GM23338 (cell line): ENCODE results near the gene RXFP3. TPM values are rescaled to one million over a fixed set of nuclear protein-coding genes. Genes with fewer than 3 reads are reported as not detected.

Source experiments
- ATAC-seq: fragments of 200-7000 bp; cut with Tn5 transposase; 3 replicates; pipeline ENCODE4 v1.9.1; 2020
- DNase-seq: peaks from one replicate; pipeline ENCODE4 v3.0.0-alpha.2; 2015; ENCODE audit warnings: low spot score
- H2AFZ ChIP-seq: fragments of 200-600 bp; sonication (generic); 2 replicates; pipeline ENCODE4 v1.8.0; 2016; ENCODE audit warnings: antibody characterized with exemption, mild to moderate bottlenecking, moderate library complexity
- H3F3A ChIP-seq: fragments of 200-600 bp; sonication (generic); replicated peaks from 2 replicates; pipeline ENCODE4 v1.8.0; 2017; ENCODE audit warnings: antibody characterized with exemption, mixed run types, low read depth
- H3K27ac ChIP-seq: fragments of 200-600 bp; sonication (generic); 2 replicates; pipeline ENCODE4 v1.6.1; 2016; ENCODE audit warnings: low read depth
- H3K27me3 ChIP-seq: fragments of 200-600 bp; sonication (generic); 2 replicates; pipeline ENCODE4 v1.8.0; 2016; ENCODE audit warnings: mild to moderate bottlenecking, mixed run types, moderate library complexity; ENCODE audit not compliant: insufficient read depth
- H3K36me3 ChIP-seq: fragments of 200-600 bp; sonication (generic); 2 replicates; pipeline ENCODE4 v1.8.0; 2016; ENCODE audit warnings: mild to moderate bottlenecking; ENCODE audit not compliant: insufficient read depth
- H3K4me1 ChIP-seq: fragments of 200-600 bp; sonication (generic); 2 replicates; pipeline ENCODE4 v1.8.0; 2016; ENCODE audit warnings: mild to moderate bottlenecking, moderate library complexity; ENCODE audit not compliant: insufficient read depth
- H3K4me2 ChIP-seq: fragments of 200-600 bp; sonication (generic); 2 replicates; pipeline ENCODE4 v1.7.1; 2017; ENCODE audit warnings: mixed run types
- H3K4me3 ChIP-seq: fragments of 200-600 bp; sonication (generic); 2 replicates; pipeline ENCODE4 v1.6.1; 2016; ENCODE audit warnings: mixed run types
- H3K79me2 ChIP-seq: fragments of 200-600 bp; sonication (generic); replicated peaks from 2 replicates; pipeline ENCODE4 v1.8.0; 2017; ENCODE audit warnings: mild to moderate bottlenecking; ENCODE audit not compliant: insufficient read depth
- H3K9me2 ChIP-seq: fragments of 200-600 bp; sonication (generic); 2 replicates; pipeline ENCODE4 v1.8.0; 2017; ENCODE audit not compliant: insufficient read depth
- H4K20me1 ChIP-seq: fragments of 200-600 bp; sonication (generic); replicated peaks from 2 replicates; pipeline ENCODE4 v1.8.0; 2017; ENCODE audit warnings: mild to moderate bottlenecking; ENCODE audit not compliant: insufficient read depth
- H3K27ac Mint-ChIP-seq: 2 replicates; pipeline ENCODE4 v1.8.0; 2020; ENCODE audit warnings: inconsistent platforms, mild to moderate bottlenecking, moderate library complexity, mixed read lengths
- H3K27me3 Mint-ChIP-seq: 3 replicates; pipeline ENCODE4 v1.8.0; 2022; ENCODE audit warnings: low read depth, mild to moderate bottlenecking, moderate library complexity, mixed read lengths, inconsistent platforms; ENCODE audit not compliant: insufficient read depth, poor library complexity
- H3K36me3 Mint-ChIP-seq: 3 replicates; pipeline ENCODE4 v1.8.0; 2021; ENCODE audit warnings: low read depth, mild to moderate bottlenecking, inconsistent platforms, moderate library complexity, mixed read lengths
- H3K4me1 Mint-ChIP-seq: 3 replicates; pipeline ENCODE4 v1.8.0; 2020; ENCODE audit warnings: mild to moderate bottlenecking, inconsistent platforms, mixed read lengths
- H3K4me3 Mint-ChIP-seq: 3 replicates; pipeline ENCODE4 v1.8.0; 2021; ENCODE audit warnings: moderate library complexity, mild to moderate bottlenecking, inconsistent platforms, mixed read lengths
- H3K9me3 Mint-ChIP-seq: 3 replicates; pipeline ENCODE4 v1.8.0; 2020; ENCODE audit warnings: moderate library complexity, mild to moderate bottlenecking, inconsistent platforms, mixed read lengths
- CREB1 ChIP-seq: fragments of 250-450 bp; sonication (Bioruptor Pico); IDR thresholded peaks from 2 replicates; pipeline ENCODE4 v1.5.0; 2020; ENCODE audit warnings: low read depth, mild to moderate bottlenecking, moderate library complexity
- EZH2 ChIP-seq: fragments of 200-600 bp; sonication (generic); IDR thresholded peaks from one replicate; pipeline ENCODE4 v1.8.0; 2017; ENCODE audit warnings: antibody characterized with exemption, mild to moderate bottlenecking, low read depth; ENCODE audit not compliant: unreplicated experiment
- EZH2phosphoT487 ChIP-seq: fragments of 200-600 bp; sonication (generic); IDR thresholded peaks from one replicate; pipeline ENCODE4 v1.8.1; 2018; ENCODE audit warnings: antibody characterized with exemption; ENCODE audit not compliant: unreplicated experiment
- JUNB ChIP-seq: IDR thresholded peaks from one replicate; pipeline ENCODE4 v1.6.1; 2016; ENCODE audit warnings: antibody characterized with exemption; ENCODE audit not compliant: unreplicated experiment
- NANOG ChIP-seq: IDR thresholded peaks from 2 replicates; pipeline ENCODE4 v1.6.1; 2016; ENCODE audit warnings: antibody characterized with exemption, borderline replicate concordance
- POLR2AphosphoS5 ChIP-seq: IDR thresholded peaks from 2 replicates; pipeline ENCODE4 v1.6.1; 2016; ENCODE audit warnings: antibody characterized with exemption, low read depth
- STAT1 ChIP-seq: IDR thresholded peaks from one replicate; pipeline ENCODE4 v1.6.1; 2016; ENCODE audit warnings: antibody characterized with exemption; ENCODE audit not compliant: unreplicated experiment
- ZNF114 ChIP-seq: fragments of 250-450 bp; sonication (Bioruptor Pico); IDR thresholded peaks from 2 replicates; pipeline ENCODE4 v1.5.0; 2020; ENCODE audit warnings: mild to moderate bottlenecking, moderate library complexity
- ZNF331 ChIP-seq: fragments of 250-450 bp; sonication (Bioruptor Pico); IDR thresholded peaks from 2 replicates; pipeline ENCODE4 v1.5.0; 2020; ENCODE audit warnings: low read depth, mild to moderate bottlenecking, moderate library complexity
- polyA plus RNA-seq: library from polyadenylated mRNA; unstranded; fragments of >200 nt; fragmentation: Nextera tagmentation; extraction: Ambion mirVana; gene quantifications from 2 replicates; pipeline ENCODE4 v1.2.1, GENCODE V29; 2016
- total RNA-seq: library from RNA; depleted of rRNA; stranded (reverse); fragments of >200 nt; shearing (Covaris generic); gene quantifications from 2 replicates; pipeline ENCODE4 v1.2.3, GENCODE V29; 2014
- TF ChIP-seq, protein P1 (sequence below): fragments of 250-450 bp; sonication (Bioruptor Pico); IDR thresholded peaks from 2 replicates; pipeline ENCODE4 v1.5.0; 2020; ENCODE audit warnings: mild to moderate bottlenecking, moderate library complexity
- TF ChIP-seq, protein P2 (sequence below): IDR thresholded peaks from one replicate; pipeline ENCODE4 v1.6.1; 2018; ENCODE audit warnings: antibody characterized with exemption; ENCODE audit not compliant: unreplicated experiment
- TF ChIP-seq, protein P3 (sequence below): IDR thresholded peaks from 2 replicates; pipeline ENCODE4 v1.6.1; 2016; ENCODE audit warnings: antibody characterized with exemption
- TF ChIP-seq, protein P4 (sequence below), 2 experiments: fragments of 200-600 bp in 1 of 2; sonication (generic) in 1 of 2; conservative IDR thresholded peaks; 2 replicates each; pipeline versions ENCODE4 v1.5.1 to v1.6.1; 2016 to 2017; ENCODE audit warnings: antibody characterized with exemption in 2 of 2, low read depth in 2 of 2, mild to moderate bottlenecking in 2 of 2, moderate library complexity in 1 of 2

The RXFP3 gene
- total and polyA plus RNA-seq, 2 experiments from 2014 or later = not detected

DNA sequence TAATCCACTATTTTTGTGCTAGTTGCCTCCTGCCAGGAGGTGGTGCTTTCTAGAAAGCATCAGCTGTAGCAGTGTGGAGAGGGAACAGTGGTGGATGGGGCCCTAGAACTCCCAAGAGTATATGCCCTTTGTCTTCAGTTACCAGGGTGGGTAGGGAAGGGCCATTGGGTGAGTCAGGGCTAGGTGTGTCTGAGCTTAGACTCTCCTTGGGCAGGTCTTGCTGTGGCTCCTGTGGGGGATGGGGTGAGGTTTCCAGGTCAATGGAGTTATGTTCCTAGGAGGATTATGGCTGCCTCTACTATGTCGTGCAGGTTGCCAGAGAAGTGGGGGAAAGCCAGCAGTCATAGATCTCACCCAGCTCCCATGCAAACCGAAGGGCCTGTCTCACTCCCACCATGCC is 33.1 kb upstream of the RXFP3 start:
- peaks cover 29% of the 10 kb centered on the region for H3K36me3 Mint-ChIP-seq
- no peak overlapping the region for H3K27ac Mint-ChIP-seq
- no peak for DNase-seq
- Histone ChIP-seq H3K79me2 (no peaks in the 10 kb centered on the region), H3K4me3 (no peak overlapping the region), H3F3A (no peaks in the 10 kb centered on the region), H3K27me3 (no peaks in the 10 kb centered on the region), H3K36me3 (0 out of 2 replicates have a peak, but pooled peaks cover 14% of the 10 kb centered on the region), H3K27ac (no peak overlapping the region), H3K9me2 (peaks cover 2% of the 10 kb centered on the region; the same call in 1 of the 2 replicates), H2AFZ (no peak overlapping the region), H3K4me1 (no peaks in the 10 kb centered on the region), H3K4me2 (no peak overlapping the region), H4K20me1 (no peaks in the 10 kb centered on the region)
- H3K9me3 Mint-ChIP-seq = peaks cover 38% of the 10 kb centered on the region
- H3K4me3 Mint-ChIP-seq = no peak overlapping the region
- TF ChIP-seq POLR2AphosphoS5 (no peak), NANOG (no peak), CREB1 (no peak), EZH2 (no peak), STAT1 (no peak), JUNB (no peak), ZNF331 (CRISPR knock-in tag) (no peak), EZH2phosphoT487 (no peak), ZNF114 (no peak)
- TF ChIP-seq, protein P1, sequence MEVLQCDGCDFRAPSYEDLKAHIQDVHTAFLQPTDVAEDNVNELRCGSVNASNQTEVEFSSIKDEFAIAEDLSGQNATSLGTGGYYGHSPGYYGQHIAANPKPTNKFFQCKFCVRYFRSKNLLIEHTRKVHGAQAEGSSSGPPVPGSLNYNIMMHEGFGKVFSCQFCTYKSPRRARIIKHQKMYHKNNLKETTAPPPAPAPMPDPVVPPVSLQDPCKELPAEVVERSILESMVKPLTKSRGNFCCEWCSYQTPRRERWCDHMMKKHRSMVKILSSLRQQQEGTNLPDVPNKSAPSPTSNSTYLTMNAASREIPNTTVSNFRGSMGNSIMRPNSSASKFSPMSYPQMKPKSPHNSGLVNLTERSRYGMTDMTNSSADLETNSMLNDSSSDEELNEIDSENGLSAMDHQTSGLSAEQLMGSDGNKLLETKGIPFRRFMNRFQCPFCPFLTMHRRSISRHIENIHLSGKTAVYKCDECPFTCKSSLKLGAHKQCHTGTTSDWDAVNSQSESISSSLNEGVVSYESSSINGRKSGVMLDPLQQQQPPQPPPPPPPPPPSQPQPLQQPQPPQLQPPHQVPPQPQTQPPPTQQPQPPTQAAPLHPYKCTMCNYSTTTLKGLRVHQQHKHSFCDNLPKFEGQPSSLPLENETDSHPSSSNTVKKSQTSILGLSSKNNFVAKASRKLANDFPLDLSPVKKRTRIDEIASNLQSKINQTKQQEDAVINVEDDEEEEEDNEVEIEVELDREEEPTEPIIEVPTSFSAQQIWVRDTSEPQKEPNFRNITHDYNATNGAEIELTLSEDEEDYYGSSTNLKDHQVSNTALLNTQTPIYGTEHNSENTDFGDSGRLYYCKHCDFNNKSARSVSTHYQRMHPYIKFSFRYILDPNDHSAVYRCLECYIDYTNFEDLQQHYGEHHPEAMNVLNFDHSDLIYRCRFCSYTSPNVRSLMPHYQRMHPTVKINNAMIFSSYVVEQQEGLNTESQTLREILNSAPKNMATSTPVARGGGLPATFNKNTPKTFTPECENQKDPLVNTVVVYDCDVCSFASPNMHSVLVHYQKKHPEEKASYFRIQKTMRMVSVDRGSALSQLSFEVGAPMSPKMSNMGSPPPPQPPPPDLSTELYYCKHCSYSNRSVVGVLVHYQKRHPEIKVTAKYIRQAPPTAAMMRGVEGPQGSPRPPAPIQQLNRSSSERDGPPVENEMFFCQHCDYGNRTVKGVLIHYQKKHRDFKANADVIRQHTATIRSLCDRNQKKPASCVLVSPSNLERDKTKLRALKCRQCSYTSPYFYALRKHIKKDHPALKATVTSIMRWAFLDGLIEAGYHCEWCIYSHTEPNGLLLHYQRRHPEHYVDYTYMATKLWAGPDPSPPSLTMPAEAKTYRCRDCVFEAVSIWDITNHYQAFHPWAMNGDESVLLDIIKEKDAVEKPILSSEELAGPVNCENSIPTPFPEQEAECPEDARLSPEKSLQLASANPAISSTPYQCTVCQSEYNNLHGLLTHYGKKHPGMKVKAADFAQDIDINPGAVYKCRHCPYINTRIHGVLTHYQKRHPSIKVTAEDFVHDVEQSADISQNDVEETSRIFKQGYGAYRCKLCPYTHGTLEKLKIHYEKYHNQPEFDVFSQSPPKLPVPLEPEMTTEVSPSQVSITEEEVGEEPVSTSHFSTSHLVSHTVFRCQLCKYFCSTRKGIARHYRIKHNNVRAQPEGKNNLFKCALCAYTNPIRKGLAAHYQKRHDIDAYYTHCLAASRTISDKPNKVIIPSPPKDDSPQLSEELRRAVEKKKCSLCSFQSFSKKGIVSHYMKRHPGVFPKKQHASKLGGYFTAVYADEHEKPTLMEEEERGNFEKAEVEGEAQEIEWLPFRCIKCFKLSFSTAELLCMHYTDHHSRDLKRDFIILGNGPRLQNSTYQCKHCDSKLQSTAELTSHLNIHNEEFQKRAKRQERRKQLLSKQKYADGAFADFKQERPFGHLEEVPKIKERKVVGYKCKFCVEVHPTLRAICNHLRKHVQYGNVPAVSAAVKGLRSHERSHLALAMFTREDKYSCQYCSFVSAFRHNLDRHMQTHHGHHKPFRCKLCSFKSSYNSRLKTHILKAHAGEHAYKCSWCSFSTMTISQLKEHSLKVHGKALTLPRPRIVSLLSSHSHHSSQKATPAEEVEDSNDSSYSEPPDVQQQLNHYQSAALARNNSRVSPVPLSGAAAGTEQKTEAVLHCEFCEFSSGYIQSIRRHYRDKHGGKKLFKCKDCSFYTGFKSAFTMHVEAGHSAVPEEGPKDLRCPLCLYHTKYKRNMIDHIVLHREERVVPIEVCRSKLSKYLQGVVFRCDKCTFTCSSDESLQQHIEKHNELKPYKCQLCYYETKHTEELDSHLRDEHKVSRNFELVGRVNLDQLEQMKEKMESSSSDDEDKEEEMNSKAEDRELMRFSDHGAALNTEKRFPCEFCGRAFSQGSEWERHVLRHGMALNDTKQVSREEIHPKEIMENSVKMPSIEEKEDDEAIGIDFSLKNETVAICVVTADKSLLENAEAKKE (CRISPR knock-in tag) = no peak
- TF ChIP-seq, protein P2, sequence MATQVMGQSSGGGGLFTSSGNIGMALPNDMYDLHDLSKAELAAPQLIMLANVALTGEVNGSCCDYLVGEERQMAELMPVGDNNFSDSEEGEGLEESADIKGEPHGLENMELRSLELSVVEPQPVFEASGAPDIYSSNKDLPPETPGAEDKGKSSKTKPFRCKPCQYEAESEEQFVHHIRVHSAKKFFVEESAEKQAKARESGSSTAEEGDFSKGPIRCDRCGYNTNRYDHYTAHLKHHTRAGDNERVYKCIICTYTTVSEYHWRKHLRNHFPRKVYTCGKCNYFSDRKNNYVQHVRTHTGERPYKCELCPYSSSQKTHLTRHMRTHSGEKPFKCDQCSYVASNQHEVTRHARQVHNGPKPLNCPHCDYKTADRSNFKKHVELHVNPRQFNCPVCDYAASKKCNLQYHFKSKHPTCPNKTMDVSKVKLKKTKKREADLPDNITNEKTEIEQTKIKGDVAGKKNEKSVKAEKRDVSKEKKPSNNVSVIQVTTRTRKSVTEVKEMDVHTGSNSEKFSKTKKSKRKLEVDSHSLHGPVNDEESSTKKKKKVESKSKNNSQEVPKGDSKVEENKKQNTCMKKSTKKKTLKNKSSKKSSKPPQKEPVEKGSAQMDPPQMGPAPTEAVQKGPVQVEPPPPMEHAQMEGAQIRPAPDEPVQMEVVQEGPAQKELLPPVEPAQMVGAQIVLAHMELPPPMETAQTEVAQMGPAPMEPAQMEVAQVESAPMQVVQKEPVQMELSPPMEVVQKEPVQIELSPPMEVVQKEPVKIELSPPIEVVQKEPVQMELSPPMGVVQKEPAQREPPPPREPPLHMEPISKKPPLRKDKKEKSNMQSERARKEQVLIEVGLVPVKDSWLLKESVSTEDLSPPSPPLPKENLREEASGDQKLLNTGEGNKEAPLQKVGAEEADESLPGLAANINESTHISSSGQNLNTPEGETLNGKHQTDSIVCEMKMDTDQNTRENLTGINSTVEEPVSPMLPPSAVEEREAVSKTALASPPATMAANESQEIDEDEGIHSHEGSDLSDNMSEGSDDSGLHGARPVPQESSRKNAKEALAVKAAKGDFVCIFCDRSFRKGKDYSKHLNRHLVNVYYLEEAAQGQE = no peak
- TF ChIP-seq, protein P3, sequence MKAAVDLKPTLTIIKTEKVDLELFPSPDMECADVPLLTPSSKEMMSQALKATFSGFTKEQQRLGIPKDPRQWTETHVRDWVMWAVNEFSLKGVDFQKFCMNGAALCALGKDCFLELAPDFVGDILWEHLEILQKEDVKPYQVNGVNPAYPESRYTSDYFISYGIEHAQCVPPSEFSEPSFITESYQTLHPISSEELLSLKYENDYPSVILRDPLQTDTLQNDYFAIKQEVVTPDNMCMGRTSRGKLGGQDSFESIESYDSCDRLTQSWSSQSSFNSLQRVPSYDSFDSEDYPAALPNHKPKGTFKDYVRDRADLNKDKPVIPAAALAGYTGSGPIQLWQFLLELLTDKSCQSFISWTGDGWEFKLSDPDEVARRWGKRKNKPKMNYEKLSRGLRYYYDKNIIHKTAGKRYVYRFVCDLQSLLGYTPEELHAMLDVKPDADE = no peak
- TF ChIP-seq, protein P4, sequence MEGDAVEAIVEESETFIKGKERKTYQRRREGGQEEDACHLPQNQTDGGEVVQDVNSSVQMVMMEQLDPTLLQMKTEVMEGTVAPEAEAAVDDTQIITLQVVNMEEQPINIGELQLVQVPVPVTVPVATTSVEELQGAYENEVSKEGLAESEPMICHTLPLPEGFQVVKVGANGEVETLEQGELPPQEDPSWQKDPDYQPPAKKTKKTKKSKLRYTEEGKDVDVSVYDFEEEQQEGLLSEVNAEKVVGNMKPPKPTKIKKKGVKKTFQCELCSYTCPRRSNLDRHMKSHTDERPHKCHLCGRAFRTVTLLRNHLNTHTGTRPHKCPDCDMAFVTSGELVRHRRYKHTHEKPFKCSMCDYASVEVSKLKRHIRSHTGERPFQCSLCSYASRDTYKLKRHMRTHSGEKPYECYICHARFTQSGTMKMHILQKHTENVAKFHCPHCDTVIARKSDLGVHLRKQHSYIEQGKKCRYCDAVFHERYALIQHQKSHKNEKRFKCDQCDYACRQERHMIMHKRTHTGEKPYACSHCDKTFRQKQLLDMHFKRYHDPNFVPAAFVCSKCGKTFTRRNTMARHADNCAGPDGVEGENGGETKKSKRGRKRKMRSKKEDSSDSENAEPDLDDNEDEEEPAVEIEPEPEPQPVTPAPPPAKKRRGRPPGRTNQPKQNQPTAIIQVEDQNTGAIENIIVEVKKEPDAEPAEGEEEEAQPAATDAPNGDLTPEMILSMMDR (conservative IDR thresholded peaks at IDR 0.05; ENCODE audit: low read depth in 2 of 2) = no peak
- H3K4me1 Mint-ChIP-seq = no peaks in the 10 kb centered on the region
- no peaks in the 10 kb centered on the region for H3K27me3 Mint-ChIP-seq
- no peak for ATAC-seq
